ENCODE data around the gene SLC22A17. TPM values are rescaled to one million over a fixed set of nuclear protein-coding genes. Genes with fewer than 3 reads are reported as not detected.

SLC22A17 gene
- total and polyA plus RNA-seq, 2 of the 8 experiments (the other 6 are each of a cell fraction or from before 2014, with no cell fraction given) = 43.0 to 49.0 TPM

- Histone ChIP-seq H3K4ac (replicated peaks; ENCODE audit: insufficient read length, low read depth, low read length) (no peak overlapping the region), H2AK5ac (ENCODE audit: low read depth, low read length) (no peak overlapping the region), H2BK15ac (ENCODE audit: low read length) (no peak overlapping the region), H3K9me3 (ENCODE audit: insufficient read depth in 2 of 2, low read depth in 1 of 2, low read length in 1 of 2) (no peaks in the 10 kb centered on the region), H2BK5ac (ENCODE audit: low read depth, low read length) (no peak overlapping the region), H3K4me3 (ENCODE audit: extremely low read depth in 1 of 4, insufficient read depth in 2 of 4, low read depth in 3 of 4, low read length in 4 of 4) (no peak overlapping the region), H4K20me1 (replicated peaks in 1 of 2; ENCODE audit: control insufficient read depth in 1 of 2, insufficient read depth in 2 of 2, low read length in 2 of 2) (no peaks in the 10 kb centered on the region), H3K4me2 (ENCODE audit: insufficient read depth in 1 of 2, low read depth in 2 of 2, low read length in 2 of 2) (no peak overlapping the region), H2AFZ (ENCODE audit: low read length) (no peak overlapping the region), H3K18ac (ENCODE audit: extremely low read depth, low read length) (no peak overlapping the region), H3K56ac (replicated peaks; ENCODE audit: insufficient read length, low read depth, low read length) (no peak overlapping the region), H3K79me2 (ENCODE audit: control insufficient read depth in 1 of 2, insufficient read depth in 2 of 2, low read length in 2 of 2) (no peaks in the 10 kb centered on the region), H4K8ac (ENCODE audit: extremely low read depth, insufficient read depth, low read length) (no peak overlapping the region), H2BK20ac (ENCODE audit: low read length) (no peak overlapping the region), H4K5ac (ENCODE audit: insufficient read length, low read depth, low read length) (no peak overlapping the region), H3K23me2 (ENCODE audit: low read depth, low read length) (no peaks in the 10 kb centered on the region; the same call in 1 of the 2 replicates), H2BK12ac (ENCODE audit: low read depth, low read length) (no peak overlapping the region), H3K4me1 (replicated peaks in 1 of 4; ENCODE audit: control insufficient read depth in 3 of 4, insufficient read depth in 4 of 4, low read length in 3 of 4) (peaks cover 0 to 10% (median 0%) of the 10 kb centered on the region in 4 experiments; a peak in 1 of 7 replicates), H3K79me1 (ENCODE audit: low read depth, low read length) (no peaks in the 10 kb centered on the region), H3K23ac (ENCODE audit: insufficient read length) (no peak overlapping the region), H3K9ac (replicated peaks in 1 of 4; ENCODE audit: extremely low read depth in 1 of 4, low read depth in 3 of 4, low read length in 3 of 4) (no peak overlapping the region), H3K27ac (ENCODE audit: low read depth, low read length) (no peak overlapping the region), H2BK120ac (replicated peaks; ENCODE audit: low read depth, low read length) (no peak overlapping the region), H3K27me3 (replicated peaks in 1 of 4; ENCODE audit: control insufficient read depth in 3 of 4, extremely low read depth in 1 of 4, insufficient read depth in 3 of 4, low read length in 3 of 4) (no peaks in the 10 kb centered on the region; a peak in 1 of 7 replicates), H3K36me3 (ENCODE audit: control insufficient read depth in 2 of 4, insufficient read depth in 4 of 4, low read length in 3 of 4) (no peaks in the 10 kb centered on the region), H4K91ac (replicated peaks; ENCODE audit: insufficient read length, low read length) (no peak overlapping the region), H3K14ac (ENCODE audit: insufficient read length) (no peak overlapping the region)
- FAIRE-seq (no peak), DNase-seq (ENCODE audit: low read depth in 1 of 2, low spot score in 2 of 2) (no peak)
- 95% methylated on average over 1 of the region's 1 CpG; no CpG with 5 or more reads in 1 of the 2 experiments for WGBS, 2 experiments (ENCODE audit: extremely low coverage in 1 of 2, insufficient coverage in 1 of 2, insufficient read length in 1 of 2, insufficient replicate concordance in 2 of 2, low coverage in 1 of 2, low lambda C conversion rate in 2 of 2, missing lambda C conversion rate in 1 of 2)
- CTCF ChIA-PET (ENCODE audit: partially characterized antibody) = interaction anchor here (0.8 to 4.0 kb wide), 9 partner anchors 7 to 291 kb away, joined by 3 to 30 read pairs (median 4); partner anchors contain the start of gene CMTM5
- POLR2A ChIA-PET (ENCODE audit: partially characterized antibody) = interaction anchor here (1.5 kb wide), 1 partner anchor 11 kb away, joined by 3 read pairs; no protein-coding TSS in a partner anchor
- no peak for TF ChIP-seq SP1 (IDR thresholded peaks at IDR 0.05; ENCODE audit: low read depth, low read length)
- TF ChIP-seq CTCF (IDR thresholded peaks at IDR 0.05; ENCODE audit: control extremely low read depth in 1 of 3, insufficient read depth in 1 of 3, low read depth in 1 of 3, low read length in 3 of 3) = no peak
- no peak for TF ChIP-seq ZNF274 (IDR thresholded peaks at IDR 0.05; ENCODE audit: borderline replicate concordance, extremely low read depth, low read length)
- no peak for TF ChIP-seq SIX5 (IDR thresholded peaks at IDR 0.05; ENCODE audit: low read depth, low read length)
- no peak for TF ChIP-seq GTF2F1 (IDR thresholded peaks at IDR 0.05; ENCODE audit: borderline replicate concordance, low read depth, low read length)
- no peak for TF ChIP-seq EZH2 (IDR thresholded peaks at IDR 0.05; ENCODE audit: low read depth, low read length, severe bottlenecking)
- no peak for TF ChIP-seq POU5F1 (IDR thresholded peaks at IDR 0.05; ENCODE audit: low read depth, low read length)
- TF ChIP-seq SP2 (IDR thresholded peaks at IDR 0.05; ENCODE audit: low read length) = no peak
- TF ChIP-seq HDAC6 (IDR thresholded peaks at IDR 0.05; ENCODE audit: low read depth, low read length) = no peak
- TF ChIP-seq TEAD4 (IDR thresholded peaks at IDR 0.05; ENCODE audit: low read depth, low read length) = no peak
- no peak for TF ChIP-seq BRCA1 (IDR thresholded peaks at IDR 0.05; ENCODE audit: low read depth, low read length)
- no peak for TF ChIP-seq MAX (IDR thresholded peaks at IDR 0.05)
Observed at GRCh38 chr14:23386999-23387398, 34.3 kb upstream of the SLC22A17 start.

Measured in H1 (cell line).